PFSK-1 (cell line): Measurements from ENCODE around the gene RALGDS.

Experiments
- FOXP2 ChIP-seq: optimal IDR thresholded peaks from 2 replicates; pipeline ENCODE3; 2011; ENCODE audit warnings: borderline replicate concordance, control low read depth, inconsistent platforms; ENCODE audit not compliant: insufficient read depth; ENCODE audit errors: extremely low read length, extremely low read depth
- POLR2AphosphoS5 ChIP-seq: IDR thresholded peaks from 2 replicates; pipeline ENCODE4 v1.6.1; 2012; ENCODE audit warnings: low read depth, mild to moderate bottlenecking, control low read depth, low read length, moderate library complexity
- SIN3A ChIP-seq: IDR thresholded peaks from 2 replicates; pipeline ENCODE4 v1.6.1; 2012; ENCODE audit warnings: mild to moderate bottlenecking, low read length, moderate library complexity, borderline replicate concordance; ENCODE audit not compliant: insufficient read depth
- TAF1 ChIP-seq: IDR thresholded peaks from 2 replicates; pipeline ENCODE4 v1.6.1; 2012; ENCODE audit warnings: low read length, control low read depth, borderline replicate concordance; ENCODE audit not compliant: insufficient read depth
- TF ChIP-seq, protein P1 (sequence below), 2 experiments: IDR thresholded peaks; 2 replicates each; pipeline versions ENCODE4 v1.6.1 to v1.8.0; 2011 to 2012; ENCODE audit warnings: low read depth in 2 of 2, low read length in 2 of 2, control low read depth in 1 of 2, inconsistent platforms in 1 of 2, mild to moderate bottlenecking in 1 of 2, moderate library complexity in 1 of 2; ENCODE audit not compliant: insufficient read depth in 1 of 2

Gene RALGDS

DNA sequence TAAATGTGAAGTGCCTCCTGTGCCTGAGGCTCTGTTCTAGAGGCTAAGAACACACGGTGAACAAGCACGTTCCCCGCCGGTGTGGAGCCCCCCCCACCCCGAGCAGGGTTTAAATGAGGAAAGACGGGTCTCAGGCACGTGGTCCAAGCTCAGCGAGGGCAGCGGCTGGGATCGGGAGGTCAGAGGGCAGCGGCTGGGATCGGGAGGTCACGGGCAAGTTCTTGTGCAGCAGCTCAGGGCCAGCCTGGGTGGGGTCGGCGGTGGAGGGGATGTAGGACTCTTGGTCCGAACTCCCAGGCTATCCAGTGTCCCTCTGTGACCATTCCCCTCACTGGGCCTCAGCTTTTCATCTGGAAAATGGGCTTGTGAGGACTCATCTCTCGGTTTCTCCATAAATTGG, 45.4 kb upstream of the RALGDS start:
- no peak for TF ChIP-seq TAF1
- TF ChIP-seq FOXP2: no peak
- no peak for TF ChIP-seq POLR2AphosphoS5
- TF ChIP-seq SIN3A: no peak
- TF ChIP-seq, protein P1, sequence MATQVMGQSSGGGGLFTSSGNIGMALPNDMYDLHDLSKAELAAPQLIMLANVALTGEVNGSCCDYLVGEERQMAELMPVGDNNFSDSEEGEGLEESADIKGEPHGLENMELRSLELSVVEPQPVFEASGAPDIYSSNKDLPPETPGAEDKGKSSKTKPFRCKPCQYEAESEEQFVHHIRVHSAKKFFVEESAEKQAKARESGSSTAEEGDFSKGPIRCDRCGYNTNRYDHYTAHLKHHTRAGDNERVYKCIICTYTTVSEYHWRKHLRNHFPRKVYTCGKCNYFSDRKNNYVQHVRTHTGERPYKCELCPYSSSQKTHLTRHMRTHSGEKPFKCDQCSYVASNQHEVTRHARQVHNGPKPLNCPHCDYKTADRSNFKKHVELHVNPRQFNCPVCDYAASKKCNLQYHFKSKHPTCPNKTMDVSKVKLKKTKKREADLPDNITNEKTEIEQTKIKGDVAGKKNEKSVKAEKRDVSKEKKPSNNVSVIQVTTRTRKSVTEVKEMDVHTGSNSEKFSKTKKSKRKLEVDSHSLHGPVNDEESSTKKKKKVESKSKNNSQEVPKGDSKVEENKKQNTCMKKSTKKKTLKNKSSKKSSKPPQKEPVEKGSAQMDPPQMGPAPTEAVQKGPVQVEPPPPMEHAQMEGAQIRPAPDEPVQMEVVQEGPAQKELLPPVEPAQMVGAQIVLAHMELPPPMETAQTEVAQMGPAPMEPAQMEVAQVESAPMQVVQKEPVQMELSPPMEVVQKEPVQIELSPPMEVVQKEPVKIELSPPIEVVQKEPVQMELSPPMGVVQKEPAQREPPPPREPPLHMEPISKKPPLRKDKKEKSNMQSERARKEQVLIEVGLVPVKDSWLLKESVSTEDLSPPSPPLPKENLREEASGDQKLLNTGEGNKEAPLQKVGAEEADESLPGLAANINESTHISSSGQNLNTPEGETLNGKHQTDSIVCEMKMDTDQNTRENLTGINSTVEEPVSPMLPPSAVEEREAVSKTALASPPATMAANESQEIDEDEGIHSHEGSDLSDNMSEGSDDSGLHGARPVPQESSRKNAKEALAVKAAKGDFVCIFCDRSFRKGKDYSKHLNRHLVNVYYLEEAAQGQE (IDR thresholded peaks at IDR 0.05; ENCODE audit: insufficient read depth in 1 of 2, low read depth in 2 of 2, low read length in 2 of 2): no peak

DNA sequence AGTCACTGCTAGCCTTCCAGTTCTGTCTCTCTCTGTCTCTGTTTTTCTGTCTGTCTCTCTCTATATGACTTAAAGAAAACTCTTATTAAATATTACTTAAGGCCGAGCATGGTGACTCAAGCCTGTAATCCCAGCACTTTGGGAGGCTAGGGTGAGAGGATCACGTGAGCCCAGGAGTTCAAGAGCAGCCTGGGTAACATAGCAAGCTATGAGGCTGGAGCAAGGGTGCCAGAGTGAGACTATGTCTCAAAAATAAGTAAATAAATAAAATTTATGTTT, 44.4 kb upstream of the RALGDS start:
- TF ChIP-seq, protein P1 (IDR thresholded peaks at IDR 0.05; ENCODE audit: insufficient read depth in 1 of 2, low read depth in 2 of 2, low read length in 2 of 2): no peak
- TF ChIP-seq POLR2AphosphoS5: no peak

GRCh38 chr9:133164191-133164590, 43.2 kb upstream of the RALGDS start:
- no peak for TF ChIP-seq POLR2AphosphoS5

DNA sequence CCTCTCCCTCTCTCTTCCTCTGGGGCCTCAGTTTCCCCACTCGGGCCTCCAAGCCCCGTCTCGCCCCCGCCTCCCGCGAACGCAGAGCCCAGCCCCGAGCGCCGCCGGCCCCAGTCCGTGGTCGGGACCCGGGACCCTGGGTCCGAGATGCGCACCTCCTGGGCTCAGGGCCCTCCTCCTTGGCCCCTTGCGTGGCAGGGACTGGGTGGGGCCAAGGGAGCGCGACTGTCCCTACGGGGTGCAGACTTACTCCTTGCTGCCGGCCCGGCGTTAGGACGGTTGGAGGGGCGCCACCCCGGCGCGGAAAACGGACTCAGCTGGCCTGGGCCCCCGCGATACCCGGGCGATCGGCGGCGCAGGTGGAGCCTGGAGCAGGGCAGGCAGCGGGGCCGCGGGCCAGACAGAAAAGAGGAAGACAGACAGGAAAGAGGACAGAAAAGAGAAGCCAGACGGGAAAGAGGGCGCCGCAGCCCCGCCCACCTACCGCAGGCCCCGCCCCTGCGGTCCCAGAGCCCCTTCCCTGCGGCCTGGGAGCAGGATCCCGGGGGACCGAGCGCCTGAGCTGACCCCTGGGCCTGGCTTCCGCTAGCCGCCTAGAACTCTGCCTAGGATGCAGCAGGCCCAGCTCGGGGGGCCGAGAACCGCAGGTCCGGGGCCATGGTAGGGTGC, 42.6 kb upstream of the RALGDS start, which contains the start of gene GBGT1:
GBGT1 (minus strand) TSS at position 411 of the 669 bp plus-strand sequence. CDS start 1,502 bp downstream, outside the sequence.
- TF ChIP-seq TAF1 (no peak), FOXP2 (no peak), SIN3A (no peak), POLR2AphosphoS5 (no peak)
- TF ChIP-seq, protein P1 (IDR thresholded peaks at IDR 0.05; ENCODE audit: insufficient read depth in 1 of 2, low read depth in 2 of 2, low read length in 2 of 2): no peak

GRCh38 chr9:133162861-133163503, 41.9 kb upstream of the RALGDS start:
- TF ChIP-seq FOXP2: no peak
- no peak for TF ChIP-seq TAF1
- TF ChIP-seq SIN3A: no peak
- TF ChIP-seq, protein P1 (IDR thresholded peaks at IDR 0.05; ENCODE audit: insufficient read depth in 1 of 2, low read depth in 2 of 2, low read length in 2 of 2): no peak
- no peak for TF ChIP-seq POLR2AphosphoS5
